Measurements from ENCODE around the gene OPCML.

Gene OPCML

DNA sequence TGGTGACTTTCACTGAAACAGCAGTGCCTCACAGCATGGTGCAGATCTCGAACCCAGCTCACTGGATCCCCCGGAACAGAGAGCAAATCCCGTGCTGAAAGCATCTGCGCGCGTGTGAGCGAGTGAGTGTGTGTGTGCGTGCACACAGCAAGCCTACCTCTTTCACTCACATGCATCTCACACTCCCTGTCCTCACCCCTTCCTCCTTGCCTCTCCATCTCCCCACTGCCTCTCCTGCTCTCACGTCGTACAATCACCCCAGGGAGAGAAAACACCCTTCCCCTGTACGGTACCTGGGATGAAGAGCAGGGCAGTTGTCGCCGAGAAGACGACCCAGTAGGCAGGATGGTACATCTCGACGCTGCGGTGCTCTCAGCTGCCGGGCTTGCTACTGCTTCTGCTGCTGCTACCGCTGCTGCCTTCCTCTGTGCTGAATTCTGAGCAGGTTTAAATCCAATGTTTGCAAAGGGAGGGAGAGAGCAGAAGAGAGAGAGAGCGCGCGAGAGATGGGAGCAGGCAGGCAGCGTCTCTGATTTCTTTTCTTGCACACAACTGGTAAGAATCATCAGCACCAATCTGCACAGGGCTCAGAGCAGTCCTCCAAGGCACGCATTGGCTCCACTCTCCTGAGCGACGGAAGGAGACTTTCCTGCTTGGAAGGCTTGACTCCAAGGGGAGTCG lies at the start of gene OPCML:
TSS of gene OPCML (minus strand) at position 531 of the 681 bp plus-strand sequence.
- no peak for DNase-seq

DNA sequence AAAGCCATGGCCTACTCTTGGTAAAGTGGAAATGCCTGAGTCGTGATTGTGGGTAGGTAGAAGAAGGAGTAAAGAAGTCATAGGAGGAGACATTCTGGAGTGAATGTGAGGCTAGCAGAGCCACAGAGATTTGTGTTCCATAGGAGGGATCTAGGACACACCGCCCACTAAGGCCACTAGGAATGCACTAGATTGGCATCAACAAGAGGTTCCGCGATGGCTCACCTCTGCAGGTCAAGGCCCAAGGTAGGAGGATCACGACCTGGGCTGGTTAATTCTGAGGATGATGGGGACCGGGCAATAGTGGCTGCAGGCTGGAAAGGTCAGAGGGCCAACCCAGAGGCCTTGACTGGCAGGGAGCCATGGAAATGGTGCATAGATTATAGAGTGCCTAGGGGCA lies 48.8 kb upstream of the OPCML start:
- no peak for DNase-seq

DNA sequence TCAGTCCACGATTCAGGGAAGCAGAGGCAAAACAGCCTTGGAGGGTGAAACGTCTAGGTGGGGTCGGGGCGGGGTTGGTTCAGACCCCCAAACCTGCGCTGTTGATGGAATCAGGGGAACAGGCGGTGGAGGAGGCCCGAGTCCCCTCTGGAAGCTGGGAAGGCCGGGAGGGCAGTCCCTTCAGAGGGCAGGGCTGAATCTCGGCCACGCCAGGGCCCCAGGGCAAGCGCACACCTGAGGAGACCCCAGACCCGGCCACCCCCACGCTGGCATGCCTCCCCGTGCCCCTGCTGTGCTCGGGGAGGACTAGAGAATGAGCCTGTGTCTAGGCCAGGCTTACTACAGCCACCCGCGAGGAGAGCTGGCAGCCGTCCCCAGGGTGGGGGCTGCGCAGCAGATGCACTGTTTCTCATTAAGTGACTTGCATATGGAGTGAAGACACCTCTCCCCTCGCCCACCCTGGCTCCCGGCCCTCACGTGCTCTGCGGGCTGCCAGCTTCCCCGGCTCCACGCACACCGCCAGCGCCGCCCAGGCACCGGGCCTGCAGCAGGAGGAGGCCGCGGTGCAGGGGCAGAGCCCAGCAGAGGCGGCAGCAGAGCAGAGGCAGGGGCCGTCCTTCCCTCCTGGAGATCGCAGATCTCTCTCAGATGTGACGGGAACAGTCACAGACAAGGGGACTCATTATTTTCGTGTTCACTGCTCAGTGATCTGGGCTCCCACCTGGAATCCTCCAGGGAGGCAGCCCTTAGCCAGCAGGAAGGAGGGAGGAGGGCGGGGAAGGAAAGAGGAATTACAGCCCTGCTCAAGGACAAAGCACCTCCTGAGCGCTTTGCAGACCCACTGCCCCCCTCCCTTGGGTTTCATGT lies 47.1 kb upstream of the OPCML start:
- DNase-seq = no peak

DNA sequence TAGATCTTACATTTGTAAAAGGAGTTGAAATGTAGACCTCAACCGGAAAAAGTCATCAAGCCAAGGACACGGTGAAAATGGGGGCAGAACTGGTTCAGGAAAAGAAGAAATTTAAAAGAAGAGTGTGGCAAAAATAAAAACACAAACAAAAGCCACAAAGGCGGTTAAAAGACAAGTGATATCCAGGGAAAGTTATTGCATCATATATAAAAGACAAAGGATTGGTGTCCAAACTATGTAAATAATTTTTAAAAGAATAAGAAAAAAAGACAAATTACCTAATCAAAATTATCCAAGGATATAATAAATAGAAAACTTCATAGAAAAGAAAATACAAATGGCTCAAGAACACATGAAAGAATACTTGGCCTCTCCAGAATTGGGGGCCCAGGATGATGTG lies 45.1 kb upstream of the OPCML start:
- no peak for DNase-seq

DNA sequence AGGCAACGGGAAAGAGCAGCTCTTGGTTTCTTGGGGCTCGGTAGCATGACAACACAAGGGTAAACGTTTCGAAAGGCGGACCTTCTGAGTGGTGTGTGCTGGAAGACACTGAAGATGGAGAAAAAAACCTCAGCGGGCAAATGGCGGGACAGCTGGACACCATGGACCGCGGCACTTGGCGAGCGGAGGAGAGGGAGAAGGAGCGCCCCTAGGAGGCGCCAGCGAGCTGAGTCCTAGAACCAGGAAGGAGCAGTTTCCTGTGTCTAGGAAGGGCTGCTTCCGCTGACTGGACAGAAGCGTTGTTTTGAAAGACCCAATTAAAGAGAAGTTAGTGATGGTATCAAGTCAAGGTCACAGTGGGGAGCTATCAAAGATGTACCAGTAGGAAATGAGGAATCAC lies 44.0 kb upstream of the OPCML start:
- no peak for DNase-seq

DNA sequence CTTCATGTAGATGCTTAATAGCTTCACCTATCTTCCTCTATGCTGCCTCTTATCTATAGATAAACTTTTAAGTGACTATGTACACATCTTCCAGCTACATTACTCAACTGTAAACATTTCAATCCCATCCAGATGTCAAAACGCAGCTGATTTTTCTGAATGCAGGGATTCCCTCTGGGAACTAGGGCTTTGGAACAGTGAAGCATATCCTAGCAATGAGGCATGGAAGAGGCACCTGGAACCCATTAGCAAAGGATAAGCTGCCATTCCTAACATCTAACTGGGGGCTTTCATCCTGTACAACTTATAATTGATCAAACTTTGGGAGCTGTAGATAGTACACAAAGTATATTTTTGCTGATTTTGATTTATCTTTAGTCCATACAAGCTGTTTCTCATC lies 40.8 kb upstream of the OPCML start:
- no peak for DNase-seq

DNA sequence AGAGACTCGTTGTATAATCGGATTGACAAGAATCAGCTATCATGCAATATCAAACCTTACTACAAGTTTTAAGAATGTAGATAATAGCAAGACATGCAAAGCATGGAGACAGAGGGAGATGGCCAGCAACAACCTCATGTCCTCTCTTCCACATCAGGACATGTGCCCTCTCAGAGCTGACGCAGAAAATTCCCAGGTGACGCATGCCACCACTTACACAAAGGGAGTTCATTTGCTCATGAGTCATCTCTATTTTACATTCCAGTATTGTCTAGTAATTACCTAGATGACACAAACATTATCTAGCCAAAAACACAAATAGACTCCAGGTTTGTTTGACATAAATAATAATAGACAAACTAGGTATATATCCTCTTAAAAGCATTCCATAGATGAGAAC lies 38.1 kb upstream of the OPCML start:
- DNase-seq = no peak

DNA sequence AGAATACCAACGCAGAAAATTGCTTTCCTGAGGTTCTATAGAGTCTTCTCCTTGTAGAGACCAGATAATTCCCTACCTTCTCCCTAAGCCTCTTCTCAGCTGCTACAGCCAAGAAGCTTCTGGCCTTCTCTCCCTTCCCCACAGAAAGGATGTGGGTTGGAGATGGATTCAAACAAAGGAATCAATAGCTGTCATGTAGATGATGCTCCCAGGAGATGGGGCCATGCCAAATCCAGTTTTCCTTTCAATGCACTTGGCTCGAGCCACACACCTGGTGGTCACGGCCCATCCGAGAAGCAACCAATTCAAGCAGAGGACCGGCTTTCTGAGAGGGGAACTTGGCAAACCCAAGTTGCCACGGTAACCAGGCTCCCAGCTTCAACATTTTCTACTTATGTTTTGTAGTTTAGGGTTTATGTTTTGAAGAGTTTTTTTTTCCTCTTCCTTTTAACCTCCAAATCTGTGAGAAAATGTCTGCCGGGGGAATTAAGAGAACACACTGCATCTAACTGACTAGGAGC lies 31.3 kb upstream of the OPCML start:
- DNase-seq = no peak

DNA sequence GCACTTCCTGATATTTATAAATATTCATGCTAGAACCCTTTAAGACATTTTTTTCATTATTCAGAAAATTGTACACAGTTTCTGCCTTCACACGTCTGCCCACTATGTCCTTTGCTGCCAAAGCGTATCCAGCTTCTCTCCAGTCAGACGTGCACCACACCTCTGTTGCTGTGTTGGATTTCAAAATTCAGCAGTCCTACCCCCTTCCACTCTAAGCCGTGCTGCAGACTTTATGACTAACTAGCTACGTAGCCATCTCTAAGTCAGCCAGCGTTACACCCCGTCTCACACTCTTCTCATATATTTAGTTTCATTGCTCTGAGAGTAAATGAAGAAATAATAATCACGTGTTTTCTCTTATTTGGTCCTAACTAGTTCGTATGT lies 28.2 kb upstream of the OPCML start:
- no peak for DNase-seq

DNA sequence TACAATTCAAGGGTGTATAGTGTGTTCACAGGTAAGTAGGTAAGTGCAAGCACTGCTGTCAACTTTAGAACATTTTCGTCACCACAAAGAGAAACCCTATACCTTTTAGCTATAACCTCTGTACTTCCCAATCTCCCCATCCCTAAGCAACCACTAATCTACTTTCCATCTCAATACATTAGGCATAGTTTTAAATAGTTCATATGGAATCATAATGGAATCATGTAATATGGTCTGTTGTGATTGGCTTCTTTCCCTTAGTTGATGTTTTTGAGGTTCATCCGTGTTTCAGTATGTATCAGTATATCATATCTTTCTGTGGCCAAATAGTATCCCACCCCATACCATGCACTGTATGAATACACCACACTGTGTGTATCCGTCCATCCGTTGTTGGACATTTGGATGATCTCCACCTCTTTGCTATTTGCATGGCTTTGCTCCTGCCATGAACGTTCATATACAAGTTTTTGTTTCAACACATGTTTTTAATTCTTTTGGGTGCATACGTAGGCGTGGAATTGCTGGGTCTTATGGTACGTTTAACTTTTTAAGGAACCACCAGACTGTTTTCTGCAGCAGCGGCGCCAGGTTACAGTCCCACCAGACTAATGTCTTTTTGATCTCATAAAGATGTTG lies 27.7 kb upstream of the OPCML start:
- DNase-seq = no peak

DNA sequence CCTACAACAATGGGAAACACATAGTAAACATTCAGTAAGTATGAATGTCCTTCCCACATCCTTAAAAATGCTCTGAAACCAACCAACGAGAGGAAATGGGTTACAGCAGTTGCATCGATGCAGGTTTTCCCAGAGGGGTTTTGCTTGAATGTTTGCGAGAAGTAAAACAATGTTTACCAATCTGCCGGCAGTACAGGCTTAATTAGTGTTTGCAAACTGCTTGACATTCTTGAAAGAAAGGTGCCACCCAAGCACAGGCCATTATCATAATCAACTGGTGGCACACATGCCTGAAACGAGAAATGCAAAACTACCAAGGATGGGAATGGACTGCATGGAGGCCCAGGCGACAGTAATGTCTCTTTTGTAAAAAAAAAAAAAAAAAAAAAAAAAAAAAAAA lies 27.1 kb upstream of the OPCML start:
- no peak for DNase-seq

DNA sequence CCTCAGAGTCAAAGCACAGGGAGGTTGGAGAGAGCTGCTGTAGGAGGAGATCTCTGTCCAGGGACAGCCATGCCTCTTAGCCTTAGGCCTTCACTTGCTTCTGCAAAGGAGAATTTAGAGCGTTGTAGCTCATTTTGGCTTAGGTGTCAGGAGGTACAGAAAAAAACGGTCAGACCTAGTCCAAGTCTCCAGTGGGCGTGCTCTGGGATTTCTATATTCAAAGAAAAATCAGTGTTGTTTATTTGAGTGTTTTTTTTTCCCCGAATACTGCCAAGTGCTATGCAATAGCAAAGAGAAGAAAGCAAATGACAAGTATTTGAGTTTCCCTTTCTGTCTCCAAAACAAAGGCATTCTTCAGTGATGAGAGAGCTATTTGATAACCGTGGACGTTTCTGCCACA lies 22.7 kb upstream of the OPCML start:
- DNase-seq = no peak

DNA sequence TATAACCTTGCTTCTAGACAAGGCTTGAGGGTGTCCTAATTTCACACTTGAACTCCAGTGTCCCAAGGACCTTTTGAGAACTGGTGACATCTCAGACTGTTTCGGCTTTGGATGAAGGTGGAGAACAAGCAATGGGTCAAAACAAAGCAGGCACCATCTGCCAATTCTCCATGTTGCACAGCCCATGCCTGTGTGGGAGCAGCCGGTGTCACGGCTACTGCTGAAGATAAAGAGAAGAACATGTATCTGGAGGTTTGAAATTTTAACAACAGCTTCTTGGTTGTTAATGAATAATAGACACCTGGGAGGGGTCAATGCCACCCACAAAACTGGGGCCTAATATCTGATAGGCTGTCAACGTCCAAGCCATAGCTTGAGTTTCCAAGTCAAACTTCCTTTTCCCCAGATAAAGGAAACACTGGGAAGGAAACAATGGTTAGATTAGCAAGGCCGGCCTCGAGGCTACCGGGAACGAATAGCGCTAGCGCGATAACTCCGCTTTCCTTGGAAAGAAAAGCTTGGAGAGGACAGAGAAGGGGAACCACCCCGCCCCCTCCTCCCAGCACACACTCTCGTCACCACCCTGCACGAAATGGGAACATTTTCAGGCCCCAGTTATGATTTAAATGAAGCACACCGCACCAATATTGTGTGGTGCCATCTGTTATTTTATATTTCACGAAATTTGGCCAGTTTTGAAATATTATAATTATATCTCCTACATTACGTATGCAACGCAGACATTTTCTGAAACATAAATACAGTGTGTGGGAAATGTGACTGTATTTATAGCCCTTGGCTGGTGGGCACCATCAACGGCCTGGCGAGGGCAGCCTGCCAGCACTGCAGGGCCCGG lies 21.8 kb upstream of the OPCML start:
- no peak for DNase-seq

DNA sequence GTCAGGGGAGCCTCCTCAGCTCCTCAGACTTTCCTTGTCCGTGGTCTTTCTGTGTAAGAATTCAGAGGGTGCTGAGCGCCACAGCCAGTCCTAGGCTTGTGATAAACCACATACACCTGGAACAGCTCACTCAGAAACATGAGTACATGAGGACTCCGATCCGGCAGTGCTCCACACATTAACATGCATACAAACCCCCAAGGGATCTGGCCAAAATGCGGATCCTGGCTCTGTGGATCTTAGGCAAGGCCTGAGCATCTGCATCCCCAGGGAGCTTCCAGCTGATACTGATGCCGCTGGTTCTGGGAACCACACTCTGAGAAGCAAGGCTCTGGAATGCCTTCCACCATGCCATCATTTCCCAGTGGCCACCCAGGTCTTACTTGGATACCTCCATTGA lies 20.6 kb upstream of the OPCML start:
- no peak for DNase-seq

DNA sequence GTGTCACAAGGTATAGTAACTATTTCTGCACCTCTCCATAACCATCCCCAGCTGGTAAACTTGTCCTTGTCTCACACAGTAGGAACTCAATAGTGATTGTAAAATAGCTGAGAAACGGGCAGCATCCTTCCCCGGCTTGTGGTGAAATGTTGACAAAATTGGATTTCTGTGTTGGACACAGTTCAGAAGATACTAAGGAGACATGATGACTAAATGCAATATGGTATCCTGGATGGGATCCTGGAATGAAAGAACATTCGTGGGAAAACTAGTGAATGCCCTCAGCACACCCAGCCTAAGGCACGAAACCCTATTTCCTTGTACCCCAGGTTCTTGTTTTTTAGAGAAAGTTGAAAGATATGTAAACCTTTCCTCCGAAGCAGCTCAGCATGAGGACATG lies 18.8 kb upstream of the OPCML start:
- no peak for DNase-seq

DNA sequence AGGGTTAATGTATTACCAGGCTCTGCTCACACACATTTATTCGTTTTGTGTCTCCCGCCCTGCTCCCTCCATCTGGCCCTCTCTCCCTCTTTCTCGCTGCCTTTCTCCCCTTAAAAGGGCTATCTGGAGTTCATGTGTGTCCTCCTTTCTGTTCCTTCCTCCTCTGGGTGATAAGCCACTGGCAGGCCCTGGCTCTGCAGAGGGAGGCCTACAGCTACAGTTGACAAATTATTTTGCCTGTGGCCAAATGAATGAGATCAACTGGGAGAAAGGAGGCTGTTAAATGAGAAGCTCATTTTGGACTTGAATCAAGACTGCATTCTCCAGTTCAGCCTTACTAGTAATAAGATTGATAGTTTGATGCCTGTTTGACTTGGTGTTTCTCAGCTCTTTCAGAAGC lies 17.5 kb upstream of the OPCML start:
- DNase-seq = no peak

DNA sequence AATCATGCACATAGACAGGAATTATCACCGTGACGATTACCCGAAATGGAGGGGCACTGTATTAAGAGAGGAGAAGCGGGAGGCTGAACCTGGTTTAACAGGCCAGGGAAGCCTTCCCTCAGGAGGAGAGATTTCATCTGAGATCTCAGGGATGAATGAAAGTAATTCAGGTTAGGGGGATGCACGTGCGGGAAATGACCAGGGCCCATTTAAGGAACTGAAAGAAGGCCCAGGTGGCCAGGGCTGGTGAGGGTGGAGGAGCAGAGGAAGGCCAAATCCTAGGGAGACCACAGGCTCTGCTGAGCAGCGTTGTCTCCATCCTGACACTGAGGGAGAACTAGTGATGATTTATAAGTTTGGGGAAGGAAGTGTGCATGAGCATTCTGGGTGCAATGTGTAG lies 16.3 kb upstream of the OPCML start:
- DNase-seq = no peak

DNA sequence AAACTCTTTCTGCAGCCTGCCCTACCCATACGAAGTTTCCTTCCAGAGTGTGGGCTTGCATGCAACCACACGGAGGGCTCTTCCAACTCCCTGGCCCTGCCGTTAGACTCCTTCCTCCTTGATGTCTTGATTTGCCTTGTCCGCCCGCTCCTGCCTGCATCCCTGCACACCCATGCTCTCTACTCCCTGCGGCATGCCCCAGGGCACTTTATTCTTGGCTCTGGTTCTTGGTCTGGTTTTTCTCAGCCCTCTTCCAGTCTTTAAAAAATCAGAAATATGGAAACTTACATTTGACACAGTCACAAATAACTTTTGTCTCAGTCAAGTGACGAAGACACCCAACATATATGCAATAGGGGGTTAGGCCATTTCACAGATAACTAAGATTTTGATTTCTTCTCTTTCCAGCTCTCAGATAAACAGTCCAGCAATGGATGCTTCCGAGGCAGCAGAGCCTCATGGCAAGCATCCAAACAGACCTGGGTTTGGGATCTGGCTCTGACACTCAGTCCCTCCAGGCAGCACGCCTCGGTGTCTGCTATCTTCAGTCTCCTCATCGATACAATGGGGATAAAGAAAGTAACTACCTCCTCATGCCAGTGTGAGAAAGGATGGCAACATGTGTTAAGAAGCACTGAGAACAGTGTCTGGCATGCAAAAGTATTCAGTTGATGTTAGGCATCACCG lies 15.7 kb upstream of the OPCML start:
- DNase-seq = no peak

DNA sequence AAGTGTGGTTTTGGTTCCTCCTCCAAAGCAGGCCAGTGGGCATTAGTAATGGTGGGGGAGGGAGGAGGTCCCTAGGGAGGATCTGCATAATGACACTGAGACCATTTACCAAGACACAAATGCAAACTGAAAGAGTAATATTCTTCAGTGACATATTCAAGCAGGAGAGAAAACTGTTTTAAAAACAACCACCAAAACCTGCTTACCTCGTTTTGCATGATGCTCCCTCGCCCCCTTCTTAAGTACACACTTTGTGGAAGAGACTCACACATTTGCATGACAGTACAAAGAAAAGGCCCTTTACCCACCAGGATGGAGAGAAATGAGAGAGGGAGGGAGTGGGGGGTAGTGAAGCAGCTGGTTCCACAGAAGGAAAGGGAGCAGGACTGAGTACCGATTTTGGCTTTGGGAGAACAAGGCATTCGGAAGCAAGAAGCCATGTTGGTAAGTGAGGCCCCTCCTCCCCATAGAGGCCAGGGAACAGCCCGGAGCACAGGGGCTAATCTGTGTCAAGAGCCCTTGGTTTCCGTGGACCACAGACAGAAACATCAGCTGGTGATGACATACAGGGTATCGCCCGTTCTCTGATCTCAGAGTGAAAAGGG lies 13.0 kb upstream of the OPCML start:
- DNase-seq = no peak

DNA sequence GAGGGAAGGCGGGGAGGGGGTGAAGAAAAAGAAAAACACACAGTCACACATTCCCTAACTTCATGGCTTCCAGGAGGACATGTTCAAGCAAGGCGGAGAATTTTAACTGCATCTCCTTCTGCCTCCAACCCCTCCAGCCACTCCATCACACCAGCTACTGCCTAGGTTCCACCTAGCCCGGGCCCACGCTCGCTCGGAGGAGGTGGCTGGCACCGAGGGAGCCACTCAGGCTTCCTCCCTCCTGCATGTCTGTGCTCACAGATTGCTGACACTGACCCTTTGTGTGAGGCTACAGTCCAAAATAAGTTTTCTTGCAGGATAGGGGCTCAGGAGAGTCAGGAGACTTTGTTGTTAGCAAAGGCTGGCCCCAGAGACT lies 9.4 kb upstream of the OPCML start:
- DNase-seq = no peak

DNA sequence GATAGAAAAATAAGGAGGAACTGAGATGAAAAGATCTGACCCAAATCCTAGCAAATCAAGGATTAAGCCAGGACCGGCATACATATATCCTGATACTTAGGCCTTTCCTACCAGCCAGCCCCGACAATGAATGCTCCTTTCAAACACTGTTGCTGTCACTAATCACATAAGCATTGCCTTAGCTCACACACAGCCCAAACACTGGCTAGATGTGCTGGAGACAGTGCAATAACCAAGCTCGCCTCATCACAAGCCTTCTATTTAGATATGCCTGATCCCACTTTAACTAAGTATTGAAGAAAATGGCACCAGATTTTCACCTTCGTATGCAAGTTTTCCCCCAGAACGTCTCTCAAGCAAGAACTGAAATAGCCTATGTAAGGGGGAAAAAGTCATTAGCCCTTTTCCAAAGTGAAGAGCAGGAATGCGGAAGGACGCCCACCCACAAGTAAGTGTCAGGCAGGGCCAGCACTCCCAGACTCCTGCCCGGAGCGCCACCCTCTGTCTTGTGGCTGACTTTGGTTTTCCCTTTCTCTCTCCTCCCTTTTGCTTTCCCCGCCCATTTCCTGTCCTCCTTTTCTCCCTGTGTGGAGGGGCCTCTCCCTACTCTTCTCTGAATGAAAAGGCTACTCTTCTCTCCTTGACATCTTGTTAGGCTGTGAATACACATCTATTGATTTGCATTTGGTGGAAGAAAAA lies 8.9 kb upstream of the OPCML start:
- DNase-seq = no peak
